GM12892 (cell line): ENCODE data around the gene IGFL3.

Experiments used
- POLR2A ChIP-seq: IDR thresholded peaks from 2 replicates; pipeline ENCODE4 v1.6.1; 2011; ENCODE audit warnings: low read depth, low read length, control low read depth
- POLR2AphosphoS5 ChIP-seq: IDR thresholded peaks from 2 replicates; pipeline ENCODE4 v1.6.1; 2011; ENCODE audit warnings: low read depth, low read length, control low read depth
- TAF1 ChIP-seq: IDR thresholded peaks from 2 replicates; pipeline ENCODE4 v1.6.1; 2011; ENCODE audit warnings: low read depth, mild to moderate bottlenecking, control low read depth, low read length, borderline replicate concordance

DNA sequence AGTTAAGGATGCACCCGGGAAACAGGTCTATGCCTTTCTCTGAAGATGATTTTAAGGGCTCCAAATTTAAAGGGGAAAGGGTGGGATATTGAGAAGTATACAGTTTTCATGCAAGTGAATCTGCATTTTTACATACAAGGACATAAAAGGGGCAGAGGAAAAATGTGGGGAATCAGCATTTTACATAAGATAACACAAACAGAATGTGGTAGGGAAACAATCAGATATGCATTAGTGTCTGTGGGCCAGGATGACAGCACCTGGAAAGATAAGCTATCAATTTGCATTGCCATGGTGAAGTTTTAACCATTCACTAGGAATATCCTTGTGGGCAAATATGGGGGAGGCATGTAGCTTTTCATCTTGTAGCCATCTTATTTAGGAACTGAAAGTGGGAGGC is 24.1 kb downstream of the IGFL3 start:
- TF ChIP-seq POLR2A (no peak), TAF1 (no peak), POLR2AphosphoS5 (no peak)
